WTC11 (cell line): Measurements from ENCODE around the gene NOTO. TPM values are rescaled to one million over a fixed set of nuclear protein-coding genes. Genes with fewer than 3 reads are reported as not detected.

Experiments used
- ATAC-seq: fragments of 200-7000 bp; cut with Tn5 transposase; 2 replicates; pipeline ENCODE4 v1.10.0; 2021; ENCODE audit warnings: mild to moderate bottlenecking, moderate library complexity
- CTCF ChIA-PET: fragments of 300-600 bp; sonication (Branson Sonifier 250); formaldehyde crosslinking; loops from one replicate; lab custom pipeline; 2021; ENCODE audit warnings: antibody characterized with exemption; lab: Charles Lee
- POLR2A ChIA-PET: fragments of 350-600 bp; sonication (Branson Sonifier 250); formaldehyde crosslinking; loops from one replicate; lab custom pipeline; 2021; ENCODE audit warnings: antibody characterized with exemption; lab: Charles Lee
- DNase-seq: peaks from one replicate; pipeline ENCODE4 v3.0.0; 2021; ENCODE audit warnings: low spot score
- H3K27ac Mint-ChIP-seq: 2 replicates; pipeline ENCODE4 v1.8.0; 2021; ENCODE audit warnings: mixed read lengths
- H3K27me3 Mint-ChIP-seq: 2 replicates; pipeline ENCODE4 v1.8.0; 2021; ENCODE audit warnings: low read depth, mild to moderate bottlenecking, moderate library complexity, mixed read lengths
- H3K36me3 Mint-ChIP-seq: 2 replicates; pipeline ENCODE4 v1.8.0; 2021; ENCODE audit warnings: mixed read lengths
- H3K4me1 Mint-ChIP-seq: 2 replicates; pipeline ENCODE4 v1.8.0; 2022; ENCODE audit warnings: mixed read lengths
- H3K4me3 Mint-ChIP-seq: 2 replicates; pipeline ENCODE4 v1.8.0; 2021; ENCODE audit warnings: mild to moderate bottlenecking, moderate library complexity, mixed read lengths
- H3K9me3 Mint-ChIP-seq: 2 replicates; pipeline ENCODE4 v1.8.0; 2021; ENCODE audit warnings: mixed read lengths
- CREM ChIP-seq: sonication (generic); formaldehyde crosslinking; IDR thresholded peaks from 2 replicates; pipeline ENCODE4 v1.8.1; 2022; ENCODE audit warnings: mild to moderate bottlenecking, missing genetic modification reagents, moderate library complexity
- EMX1 ChIP-seq: fragments of 250-450 bp; sonication (Bioruptor Pico); IDR thresholded peaks from 2 replicates; pipeline ENCODE4 v1.8.0; 2021; ENCODE audit warnings: mild to moderate bottlenecking
- ESRRA ChIP-seq: sonication (generic); formaldehyde crosslinking; IDR thresholded peaks from 2 replicates; pipeline ENCODE4 v1.8.1; 2022; ENCODE audit warnings: mild to moderate bottlenecking, missing genetic modification reagents, borderline replicate concordance
- GABPB1 ChIP-seq: sonication (generic); formaldehyde crosslinking; IDR thresholded peaks from 2 replicates; pipeline ENCODE4 v1.8.1; 2023; ENCODE audit warnings: mild to moderate bottlenecking, missing genetic modification reagents
- GTF2I ChIP-seq: fragments of 250-450 bp; sonication (Bioruptor Pico); conservative IDR thresholded peaks from 2 replicates; pipeline ENCODE4 v1.4.0; 2021; ENCODE audit warnings: mild to moderate bottlenecking
- HMGA2 ChIP-seq: fragments of 250-450 bp; sonication (Bioruptor Pico); IDR thresholded peaks from 2 replicates; pipeline ENCODE4 v1.4.0; 2021; ENCODE audit warnings: mild to moderate bottlenecking, moderate library complexity
- NR3C1 ChIP-seq: sonication (generic); formaldehyde crosslinking; conservative IDR thresholded peaks from 2 replicates; pipeline ENCODE4 v1.8.1; 2023; ENCODE audit warnings: low read depth, mild to moderate bottlenecking, missing genetic modification reagents
- RELA ChIP-seq: sonication (generic); formaldehyde crosslinking; IDR thresholded peaks from 2 replicates; pipeline ENCODE4 v1.8.1; 2022; ENCODE audit warnings: missing genetic modification reagents, mild to moderate bottlenecking, borderline replicate concordance
- SP1 ChIP-seq: sonication (generic); formaldehyde crosslinking; conservative IDR thresholded peaks from 2 replicates; pipeline ENCODE4 v1.8.1; 2022; ENCODE audit warnings: missing genetic modification reagents
- ZNF232 ChIP-seq: sonication (generic); formaldehyde crosslinking; IDR thresholded peaks from 2 replicates; pipeline ENCODE4 v1.8.0; 2022; ENCODE audit warnings: mild to moderate bottlenecking, missing genetic modification reagents
- ZNF317 ChIP-seq: sonication (generic); formaldehyde crosslinking; IDR thresholded peaks from 2 replicates; pipeline ENCODE4 v1.8.1; 2023; ENCODE audit warnings: low read depth, mild to moderate bottlenecking, moderate library complexity, missing genetic modification reagents, borderline replicate concordance
- ZNF671 ChIP-seq: fragments of 250-450 bp; sonication (Bioruptor Pico); IDR thresholded peaks from 2 replicates; pipeline ENCODE4 v1.8.0; 2021; ENCODE audit warnings: mild to moderate bottlenecking
- total RNA-seq: library from RNA; stranded (reverse); gene quantifications from 3 replicates; pipeline ENCODE4 v1.2.3, GENCODE V29; 2021
- TF ChIP-seq, protein P1 (sequence below): sonication (generic); formaldehyde crosslinking; IDR thresholded peaks from 2 replicates; pipeline ENCODE4 v1.8.1; 2022; ENCODE audit warnings: mild to moderate bottlenecking, missing genetic modification reagents, moderate library complexity, borderline replicate concordance
- TF ChIP-seq, protein P2 (sequence below): sonication (generic); formaldehyde crosslinking; IDR thresholded peaks from 2 replicates; pipeline ENCODE4 v1.8.1; 2023; ENCODE audit warnings: mild to moderate bottlenecking, moderate library complexity, missing genetic modification reagents
- TF ChIP-seq, protein P3 (sequence below): sonication (generic); formaldehyde crosslinking; IDR thresholded peaks from 2 replicates; pipeline ENCODE4 v1.8.0; 2023; ENCODE audit warnings: mild to moderate bottlenecking, missing genetic modification reagents
- TF ChIP-seq, protein P4 (sequence below): sonication (generic); formaldehyde crosslinking; IDR thresholded peaks from 2 replicates; pipeline ENCODE4 v1.8.0; 2022; ENCODE audit warnings: mild to moderate bottlenecking, missing genetic modification reagents
- TF ChIP-seq, protein P5 (sequence below): sonication (generic); formaldehyde crosslinking; IDR thresholded peaks from 2 replicates; pipeline ENCODE4 v1.8.0; 2022; ENCODE audit warnings: mild to moderate bottlenecking, missing genetic modification reagents
- TF ChIP-seq, protein P6 (sequence below): fragments of 200-600 bp; IDR thresholded peaks from 2 replicates; pipeline ENCODE4 v1.8.0; 2022; ENCODE audit warnings: antibody characterized with exemption

NOTO gene
- total RNA-seq, 1 experiment from 2014 or later = 0.15 TPM

DNA sequence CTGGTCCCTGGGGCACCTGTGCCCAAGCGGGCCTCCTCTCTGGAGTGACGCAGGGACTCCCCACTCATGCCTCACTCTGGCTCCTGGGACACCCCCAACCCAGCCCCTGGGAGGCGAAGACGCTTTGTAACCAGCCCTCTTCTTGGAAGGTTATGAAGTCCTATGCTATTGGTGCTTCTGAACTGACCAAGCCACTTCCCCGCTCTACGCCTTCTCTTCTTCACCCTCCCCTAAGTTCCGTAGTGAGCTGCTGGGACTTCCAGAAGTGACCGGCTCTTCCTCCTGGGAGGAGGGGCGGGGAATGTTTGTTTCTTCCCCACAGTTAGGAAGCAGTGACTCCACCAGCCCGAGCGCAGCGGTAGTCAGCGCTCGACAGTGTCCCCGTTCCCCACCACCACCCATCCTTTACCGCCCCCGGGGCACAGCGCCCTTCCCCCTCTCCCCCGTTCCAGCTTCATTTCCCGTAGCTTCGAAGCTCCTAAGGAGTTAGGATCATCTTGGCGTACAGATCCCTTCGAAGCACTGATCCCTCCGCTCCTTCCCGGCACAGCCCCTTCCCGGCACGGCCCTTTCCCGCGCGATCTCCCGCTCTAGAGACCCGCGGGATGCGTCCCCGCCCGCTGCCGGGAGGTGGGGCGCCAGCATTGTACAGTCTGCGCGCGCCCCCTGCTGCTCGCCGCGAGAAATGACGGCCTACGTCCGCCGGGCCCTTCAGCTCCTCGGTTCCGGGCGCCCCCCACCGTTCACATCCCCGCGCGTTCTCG lies 25.3 kb upstream of the NOTO start:
- ChIA-PET CTCF (interaction anchor here (0.6 to 5.2 kb wide), 89 partner anchors 8 to 1024 kb away, joined by 3 to 179 read pairs (median 6); partner anchors contain the start of genes CCT7, EGR4, EMX1 and NOTO), POLR2A (interaction anchor here (0.6 to 2.2 kb wide), 6 partner anchors 21 to 1407 kb away, joined by 3 to 6 read pairs (median 4); partner anchors contain the start of gene EMX1)
- H3K27me3 Mint-ChIP-seq = peaks cover 95% of the 10 kb centered on the region
- no peaks in the 10 kb centered on the region for H3K9me3 Mint-ChIP-seq
- ATAC-seq (peak; percentile 72), DNase-seq (peak; percentile 92)
- TF ChIP-seq ZNF317 (CRISPR knock-in tag) = no peak
- TF ChIP-seq, protein P1, sequence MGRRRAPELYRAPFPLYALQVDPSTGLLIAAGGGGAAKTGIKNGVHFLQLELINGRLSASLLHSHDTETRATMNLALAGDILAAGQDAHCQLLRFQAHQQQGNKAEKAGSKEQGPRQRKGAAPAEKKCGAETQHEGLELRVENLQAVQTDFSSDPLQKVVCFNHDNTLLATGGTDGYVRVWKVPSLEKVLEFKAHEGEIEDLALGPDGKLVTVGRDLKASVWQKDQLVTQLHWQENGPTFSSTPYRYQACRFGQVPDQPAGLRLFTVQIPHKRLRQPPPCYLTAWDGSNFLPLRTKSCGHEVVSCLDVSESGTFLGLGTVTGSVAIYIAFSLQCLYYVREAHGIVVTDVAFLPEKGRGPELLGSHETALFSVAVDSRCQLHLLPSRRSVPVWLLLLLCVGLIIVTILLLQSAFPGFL (CRISPR knock-in tag) = no peak
- TF ChIP-seq, protein P2, sequence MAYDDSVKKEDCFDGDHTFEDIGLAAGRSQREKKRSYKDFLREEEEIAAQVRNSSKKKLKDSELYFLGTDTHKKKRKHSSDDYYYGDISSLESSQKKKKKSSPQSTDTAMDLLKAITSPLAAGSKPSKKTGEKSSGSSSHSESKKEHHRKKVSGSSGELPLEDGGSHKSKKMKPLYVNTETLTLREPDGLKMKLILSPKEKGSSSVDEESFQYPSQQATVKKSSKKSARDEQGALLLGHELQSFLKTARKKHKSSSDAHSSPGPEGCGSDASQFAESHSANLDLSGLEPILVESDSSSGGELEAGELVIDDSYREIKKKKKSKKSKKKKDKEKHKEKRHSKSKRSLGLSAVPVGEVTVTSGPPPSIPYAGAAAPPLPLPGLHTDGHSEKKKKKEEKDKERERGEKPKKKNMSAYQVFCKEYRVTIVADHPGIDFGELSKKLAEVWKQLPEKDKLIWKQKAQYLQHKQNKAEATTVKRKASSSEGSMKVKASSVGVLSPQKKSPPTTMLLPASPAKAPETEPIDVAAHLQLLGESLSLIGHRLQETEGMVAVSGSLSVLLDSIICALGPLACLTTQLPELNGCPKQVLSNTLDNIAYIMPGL = peak; percentile 94
- TF ChIP-seq, protein P3, sequence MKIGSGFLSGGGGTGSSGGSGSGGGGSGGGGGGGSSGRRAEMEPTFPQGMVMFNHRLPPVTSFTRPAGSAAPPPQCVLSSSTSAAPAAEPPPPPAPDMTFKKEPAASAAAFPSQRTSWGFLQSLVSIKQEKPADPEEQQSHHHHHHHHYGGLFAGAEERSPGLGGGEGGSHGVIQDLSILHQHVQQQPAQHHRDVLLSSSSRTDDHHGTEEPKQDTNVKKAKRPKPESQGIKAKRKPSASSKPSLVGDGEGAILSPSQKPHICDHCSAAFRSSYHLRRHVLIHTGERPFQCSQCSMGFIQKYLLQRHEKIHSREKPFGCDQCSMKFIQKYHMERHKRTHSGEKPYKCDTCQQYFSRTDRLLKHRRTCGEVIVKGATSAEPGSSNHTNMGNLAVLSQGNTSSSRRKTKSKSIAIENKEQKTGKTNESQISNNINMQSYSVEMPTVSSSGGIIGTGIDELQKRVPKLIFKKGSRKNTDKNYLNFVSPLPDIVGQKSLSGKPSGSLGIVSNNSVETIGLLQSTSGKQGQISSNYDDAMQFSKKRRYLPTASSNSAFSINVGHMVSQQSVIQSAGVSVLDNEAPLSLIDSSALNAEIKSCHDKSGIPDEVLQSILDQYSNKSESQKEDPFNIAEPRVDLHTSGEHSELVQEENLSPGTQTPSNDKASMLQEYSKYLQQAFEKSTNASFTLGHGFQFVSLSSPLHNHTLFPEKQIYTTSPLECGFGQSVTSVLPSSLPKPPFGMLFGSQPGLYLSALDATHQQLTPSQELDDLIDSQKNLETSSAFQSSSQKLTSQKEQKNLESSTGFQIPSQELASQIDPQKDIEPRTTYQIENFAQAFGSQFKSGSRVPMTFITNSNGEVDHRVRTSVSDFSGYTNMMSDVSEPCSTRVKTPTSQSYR (CRISPR knock-in tag) = no peak
- TF ChIP-seq ESRRA (CRISPR knock-in tag) = no peak
- TF ChIP-seq HMGA2 = no peak
- no peak for TF ChIP-seq GTF2I (CRISPR knock-in tag)
- no peak for TF ChIP-seq ZNF232 (CRISPR knock-in tag)
- TF ChIP-seq, protein P4, sequence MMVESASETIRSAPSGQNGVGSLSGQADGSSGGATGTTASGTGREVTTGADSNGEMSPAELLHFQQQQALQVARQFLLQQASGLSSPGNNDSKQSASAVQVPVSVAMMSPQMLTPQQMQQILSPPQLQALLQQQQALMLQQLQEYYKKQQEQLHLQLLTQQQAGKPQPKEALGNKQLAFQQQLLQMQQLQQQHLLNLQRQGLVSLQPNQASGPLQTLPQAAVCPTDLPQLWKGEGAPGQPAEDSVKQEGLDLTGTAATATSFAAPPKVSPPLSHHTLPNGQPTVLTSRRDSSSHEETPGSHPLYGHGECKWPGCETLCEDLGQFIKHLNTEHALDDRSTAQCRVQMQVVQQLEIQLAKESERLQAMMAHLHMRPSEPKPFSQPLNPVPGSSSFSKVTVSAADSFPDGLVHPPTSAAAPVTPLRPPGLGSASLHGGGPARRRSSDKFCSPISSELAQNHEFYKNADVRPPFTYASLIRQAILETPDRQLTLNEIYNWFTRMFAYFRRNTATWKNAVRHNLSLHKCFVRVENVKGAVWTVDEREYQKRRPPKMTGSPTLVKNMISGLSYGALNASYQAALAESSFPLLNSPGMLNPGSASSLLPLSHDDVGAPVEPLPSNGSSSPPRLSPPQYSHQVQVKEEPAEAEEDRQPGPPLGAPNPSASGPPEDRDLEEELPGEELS (CRISPR knock-in tag) = 0 out of 2 replicates have a peak, but pooled peaks have one; percentile 23
- TF ChIP-seq GABPB1 (CRISPR knock-in tag) = peak; percentile 59
- TF ChIP-seq, protein P5, sequence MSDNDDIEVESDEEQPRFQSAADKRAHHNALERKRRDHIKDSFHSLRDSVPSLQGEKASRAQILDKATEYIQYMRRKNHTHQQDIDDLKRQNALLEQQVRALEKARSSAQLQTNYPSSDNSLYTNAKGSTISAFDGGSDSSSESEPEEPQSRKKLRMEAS (CRISPR knock-in tag) = no peak
- no peak; the same call in 1 of the 2 replicates for TF ChIP-seq SP1
- TF ChIP-seq CREM (CRISPR knock-in tag) = no peak
- TF ChIP-seq ZNF671 (CRISPR knock-in tag) = no peak
- TF ChIP-seq EMX1 = 0 out of 2 replicates have a peak, but pooled peaks have one; percentile 31
- TF ChIP-seq RELA (CRISPR knock-in tag) = no peak
- TF ChIP-seq, protein P6, sequence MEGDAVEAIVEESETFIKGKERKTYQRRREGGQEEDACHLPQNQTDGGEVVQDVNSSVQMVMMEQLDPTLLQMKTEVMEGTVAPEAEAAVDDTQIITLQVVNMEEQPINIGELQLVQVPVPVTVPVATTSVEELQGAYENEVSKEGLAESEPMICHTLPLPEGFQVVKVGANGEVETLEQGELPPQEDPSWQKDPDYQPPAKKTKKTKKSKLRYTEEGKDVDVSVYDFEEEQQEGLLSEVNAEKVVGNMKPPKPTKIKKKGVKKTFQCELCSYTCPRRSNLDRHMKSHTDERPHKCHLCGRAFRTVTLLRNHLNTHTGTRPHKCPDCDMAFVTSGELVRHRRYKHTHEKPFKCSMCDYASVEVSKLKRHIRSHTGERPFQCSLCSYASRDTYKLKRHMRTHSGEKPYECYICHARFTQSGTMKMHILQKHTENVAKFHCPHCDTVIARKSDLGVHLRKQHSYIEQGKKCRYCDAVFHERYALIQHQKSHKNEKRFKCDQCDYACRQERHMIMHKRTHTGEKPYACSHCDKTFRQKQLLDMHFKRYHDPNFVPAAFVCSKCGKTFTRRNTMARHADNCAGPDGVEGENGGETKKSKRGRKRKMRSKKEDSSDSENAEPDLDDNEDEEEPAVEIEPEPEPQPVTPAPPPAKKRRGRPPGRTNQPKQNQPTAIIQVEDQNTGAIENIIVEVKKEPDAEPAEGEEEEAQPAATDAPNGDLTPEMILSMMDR = peak; percentile 83
- no peak for TF ChIP-seq NR3C1 (CRISPR knock-in tag)
- H3K27ac Mint-ChIP-seq = no peak overlapping the region
- H3K4me1 Mint-ChIP-seq = peaks cover 22% of the 10 kb centered on the region
- H3K36me3 Mint-ChIP-seq = no peaks in the 10 kb centered on the region
- H3K4me3 Mint-ChIP-seq = peak overlapping the region; percentile 86
